SK-N-SH (cell line): ENCODE results near the gene CD300LG. TPM values are rescaled to one million over a fixed set of nuclear protein-coding genes. Genes with fewer than 3 reads are reported as not detected.

Source experiments
- CTCF ChIA-PET: fragments of 300-600, 350-600 bp; formaldehyde crosslinking; extraction: SDS; loops from one replicate; lab custom pipeline; 2021; lab: Yijun Ruan, JAX
- POLR2A ChIA-PET: fragments of 350-600 bp; sonication (Branson Sonifier 250); formaldehyde crosslinking; extraction: SDS; loops from one replicate; lab custom pipeline; 2020; ENCODE audit warnings: antibody characterized with exemption, inconsistent platforms; lab: Yijun Ruan, JAX
- DNase-seq: peaks from one replicate; pipeline ENCODE4 v3.0.0; 2012
- H2AFZ ChIP-seq: fragments of 200-600 bp; sonication (generic); 2 replicates; pipeline ENCODE4 v1.8.1; 2016; ENCODE audit warnings: antibody characterized with exemption, mild to moderate bottlenecking, low read depth
- H3F3A ChIP-seq: fragments of 200-600 bp; sonication (generic); replicated peaks from 2 replicates; pipeline ENCODE3; 2016; ENCODE audit warnings: antibody characterized with exemption, mild to moderate bottlenecking; ENCODE audit not compliant: insufficient read depth
- H3K27ac ChIP-seq, 2 experiments: fragments of 200-500 bp in 1 of 2; fragments of 200-600 bp in 1 of 2; sonication (Bioruptor generic) in 1 of 2; sonication (generic), shearing (Covaris generic) in 1 of 2; 2 replicates each; pipeline versions ENCODE4 v1.5.1 to v1.6.1; 2014 to 2016; ENCODE audit warnings: low read depth in 2 of 2, inconsistent platforms in 1 of 2, low read length in 1 of 2, mild to moderate bottlenecking in 1 of 2, mixed read lengths in 1 of 2
- H3K27me3 ChIP-seq: fragments of 200-600 bp; sonication (generic), shearing (Covaris generic); 2 replicates; pipeline ENCODE4 v1.6.1; 2016; ENCODE audit warnings: mixed run types; ENCODE audit not compliant: insufficient read depth
- H3K36me3 ChIP-seq, 2 experiments: fragments of 200-500 bp in 1 of 2; fragments of 200-600 bp in 1 of 2; sonication (Bioruptor generic) in 1 of 2; sonication (generic) in 1 of 2; replicated peaks in 1 of 2; 2 replicates each; pipeline versions ENCODE3 to v1.5.1; 2014 to 2016; ENCODE audit warnings: low read length in 1 of 2, mild to moderate bottlenecking in 1 of 2; ENCODE audit not compliant: insufficient read depth in 2 of 2, control insufficient read depth in 1 of 2
- H3K4me1 ChIP-seq, 2 experiments: fragments of 200-500 bp in 1 of 2; fragments of 200-600 bp in 1 of 2; sonication (Bioruptor generic) in 1 of 2; sonication (generic), shearing (Covaris generic) in 1 of 2; 2 replicates each; pipeline versions ENCODE4 v1.5.1 to v1.6.1; 2014 to 2016; ENCODE audit warnings: low read depth in 1 of 2, low read length in 1 of 2, mixed run types in 1 of 2; ENCODE audit not compliant: insufficient read depth in 2 of 2, control insufficient read depth in 1 of 2
- H3K4me2 ChIP-seq: fragments of 200-600 bp; sonication (generic), shearing (Covaris generic); 2 replicates; pipeline ENCODE4 v1.6.1; 2017; ENCODE audit warnings: mixed run types
- H3K4me3 ChIP-seq, 2 experiments: fragments of 200-500 bp in 1 of 2; fragments of 200-600 bp in 1 of 2; sonication (Bioruptor generic) in 1 of 2; sonication (generic), shearing (Covaris generic) in 1 of 2; 2 replicates each; pipeline versions ENCODE4 v1.5.1 to v1.8.1; 2014 to 2016; ENCODE audit warnings: low read depth in 2 of 2, inconsistent platforms in 1 of 2, low read length in 1 of 2, mild to moderate bottlenecking in 1 of 2, mixed read lengths in 1 of 2, moderate library complexity in 1 of 2
- H3K79me2 ChIP-seq: fragments of 200-600 bp; sonication (generic); 2 replicates; pipeline ENCODE4 v1.8.1; 2017; ENCODE audit warnings: mild to moderate bottlenecking; ENCODE audit not compliant: insufficient read depth
- H3K9ac ChIP-seq: fragments of 200-600 bp; sonication (generic); 2 replicates; pipeline ENCODE4 v1.6.1; 2017; ENCODE audit warnings: mixed run types
- H3K9me2 ChIP-seq: fragments of 200-600 bp; sonication (generic); 2 replicates; pipeline ENCODE4 v1.6.1; 2017; ENCODE audit warnings: mixed run types
- H3K9me3 ChIP-seq: fragments of 200-600 bp; sonication (generic); 2 replicates; pipeline ENCODE4 v1.6.1; 2017; ENCODE audit warnings: mixed run types, mild to moderate bottlenecking, moderate library complexity
- H4K20me1 ChIP-seq: fragments of 200-600 bp; sonication (generic); 2 replicates; pipeline ENCODE4 v1.6.1; 2017; ENCODE audit warnings: mild to moderate bottlenecking, mixed run types; ENCODE audit not compliant: insufficient read depth
- CHD2 ChIP-seq: fragments of 150-350 bp; IDR thresholded peaks from 2 replicates; pipeline ENCODE4 v1.6.1; 2018; ENCODE audit warnings: low read length; ENCODE audit not compliant: partially characterized antibody
- CTCF ChIP-seq: fragments of 200-600 bp; sonication (generic); IDR thresholded peaks from 2 replicates; pipeline ENCODE4 v1.6.1; 2017; ENCODE audit warnings: antibody characterized with exemption, mild to moderate bottlenecking, moderate library complexity
- ELF1 ChIP-seq: IDR thresholded peaks from 2 replicates; pipeline ENCODE4 v1.4.0; 2012
- FOXJ3 ChIP-seq: sonication (generic); formaldehyde crosslinking; IDR thresholded peaks from 2 replicates; pipeline ENCODE4 v1.5.1; 2020; ENCODE audit warnings: mild to moderate bottlenecking, missing genetic modification reagents
- GABPA ChIP-seq: IDR thresholded peaks from 2 replicates; pipeline ENCODE4 v1.4.0; 2012; ENCODE audit warnings: low read depth, mild to moderate bottlenecking
- MEF2A ChIP-seq: IDR thresholded peaks from 2 replicates; pipeline ENCODE4 v1.4.0; 2012; ENCODE audit warnings: low read depth, borderline replicate concordance
- NFIC ChIP-seq: IDR thresholded peaks from 2 replicates; pipeline ENCODE4 v1.4.0; 2012; ENCODE audit warnings: borderline replicate concordance
- POLR2AphosphoS5 ChIP-seq: IDR thresholded peaks from 2 replicates; pipeline ENCODE4 v1.6.1; 2012; ENCODE audit warnings: low read depth, low read length
- RCOR1 ChIP-seq: fragments of 150-350 bp; IDR thresholded peaks from 2 replicates; pipeline ENCODE4 v1.6.1; 2017; ENCODE audit warnings: antibody characterized with exemption, low read length
- TAF1 ChIP-seq: IDR thresholded peaks from 2 replicates; pipeline ENCODE4 v1.6.1; 2012; ENCODE audit warnings: low read depth, mild to moderate bottlenecking, low read length, moderate library complexity, borderline replicate concordance
- WGBS: methylation state at CpG from one replicate; pipeline ENCODE4 v1.1.6; 2017; ENCODE audit warnings: low lambda C conversion rate; 5-methylcytosine and 5-hydroxymethylcytosine counted together
- polyA plus RNA-seq, 3 experiments: library from polyadenylated mRNA; depleted of rRNA; stranded (reverse); fragments of >200 nt; gene quantifications; 2 replicates each; pipeline ENCODE4 v1.2.3, GENCODE V29; 2012
- TF ChIP-seq, protein P1 (sequence below): IDR thresholded peaks from 2 replicates; pipeline ENCODE4 v1.4.0; 2012; ENCODE audit warnings: low read depth, borderline replicate concordance

Gene CD300LG
- polyA plus RNA-seq, 1 of the 3 experiments (the other 2 are of a cell fraction), result not detected

DNA sequence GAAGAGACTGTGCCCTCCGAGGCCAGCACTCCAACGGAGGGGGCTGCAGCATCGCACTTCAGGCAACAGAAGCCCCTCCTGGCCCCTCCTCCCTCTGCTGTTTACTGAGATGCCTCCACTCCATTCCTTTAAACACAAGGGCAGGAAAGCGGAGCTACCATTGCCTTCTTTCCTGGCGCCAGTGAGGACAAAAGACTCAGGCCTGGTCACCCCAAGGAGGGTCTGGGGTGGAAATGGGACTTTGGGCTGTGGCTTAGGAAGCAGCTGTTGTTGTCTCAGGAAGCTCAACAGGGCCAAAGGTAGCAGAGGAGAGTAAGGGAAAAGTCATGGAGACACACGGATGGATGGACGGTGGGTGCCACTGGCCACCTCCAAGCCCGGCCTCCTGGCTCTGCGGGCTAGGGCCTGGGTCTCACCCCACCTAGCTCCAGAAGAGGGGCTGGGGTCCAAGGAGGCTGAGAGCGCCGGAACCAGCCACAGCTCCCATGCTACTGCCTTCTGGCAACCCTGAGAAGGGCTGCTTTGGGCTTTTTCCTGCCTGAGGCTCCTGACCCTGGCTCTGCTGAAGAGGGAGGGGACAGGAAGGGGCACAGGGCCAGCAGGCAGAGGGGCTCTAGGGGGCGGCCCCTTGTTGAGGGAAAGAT lies 11.1 kb downstream of the CD300LG start:
- no peaks in the 10 kb centered on the region for H3K9me3 ChIP-seq
- no peaks in the 10 kb centered on the region for H3F3A ChIP-seq
- TF ChIP-seq TAF1 (no peak), NFIC (no peak), ELF1 (no peak), CHD2 (no peak), POLR2AphosphoS5 (no peak), GABPA (no peak)
- TF ChIP-seq, protein P1, sequence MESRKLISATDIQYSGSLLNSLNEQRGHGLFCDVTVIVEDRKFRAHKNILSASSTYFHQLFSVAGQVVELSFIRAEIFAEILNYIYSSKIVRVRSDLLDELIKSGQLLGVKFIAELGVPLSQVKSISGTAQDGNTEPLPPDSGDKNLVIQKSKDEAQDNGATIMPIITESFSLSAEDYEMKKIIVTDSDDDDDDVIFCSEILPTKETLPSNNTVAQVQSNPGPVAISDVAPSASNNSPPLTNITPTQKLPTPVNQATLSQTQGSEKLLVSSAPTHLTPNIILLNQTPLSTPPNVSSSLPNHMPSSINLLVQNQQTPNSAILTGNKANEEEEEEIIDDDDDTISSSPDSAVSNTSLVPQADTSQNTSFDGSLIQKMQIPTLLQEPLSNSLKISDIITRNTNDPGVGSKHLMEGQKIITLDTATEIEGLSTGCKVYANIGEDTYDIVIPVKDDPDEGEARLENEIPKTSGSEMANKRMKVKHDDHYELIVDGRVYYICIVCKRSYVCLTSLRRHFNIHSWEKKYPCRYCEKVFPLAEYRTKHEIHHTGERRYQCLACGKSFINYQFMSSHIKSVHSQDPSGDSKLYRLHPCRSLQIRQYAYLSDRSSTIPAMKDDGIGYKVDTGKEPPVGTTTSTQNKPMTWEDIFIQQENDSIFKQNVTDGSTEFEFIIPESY, result no peak
- no peak overlapping the region for H3K9ac ChIP-seq
- no peaks in the 10 kb centered on the region for H3K9me2 ChIP-seq
- no peak overlapping the region for H3K4me2 ChIP-seq
- POLR2A ChIA-PET, result no interaction called here
- no peak overlapping the region for H2AFZ ChIP-seq
- H3K4me3 ChIP-seq, result no peak overlapping the region
- H3K27ac ChIP-seq, result no peak overlapping the region
- CTCF ChIA-PET, result interaction anchor here (0.8 to 4.6 kb wide), 7 partner anchors 10 to 184 kb away, joined by 3 to 51 read pairs (median 3); partner anchors contain the start of gene CD300LG
- peaks cover 27% of the 10 kb centered on the region; the same call in 1 of the 2 replicates for H3K27me3 ChIP-seq
- no peaks in the 10 kb centered on the region; a peak in 1 of 4 replicates for H3K4me1 ChIP-seq
- no peaks in the 10 kb centered on the region for H3K36me3 ChIP-seq
- DNase-seq, result no peak
- H3K79me2 ChIP-seq, result no peaks in the 10 kb centered on the region
- 63% methylated on average over 10 of the region's 12 CpGs for WGBS
- H4K20me1 ChIP-seq, result no peaks in the 10 kb centered on the region

DNA sequence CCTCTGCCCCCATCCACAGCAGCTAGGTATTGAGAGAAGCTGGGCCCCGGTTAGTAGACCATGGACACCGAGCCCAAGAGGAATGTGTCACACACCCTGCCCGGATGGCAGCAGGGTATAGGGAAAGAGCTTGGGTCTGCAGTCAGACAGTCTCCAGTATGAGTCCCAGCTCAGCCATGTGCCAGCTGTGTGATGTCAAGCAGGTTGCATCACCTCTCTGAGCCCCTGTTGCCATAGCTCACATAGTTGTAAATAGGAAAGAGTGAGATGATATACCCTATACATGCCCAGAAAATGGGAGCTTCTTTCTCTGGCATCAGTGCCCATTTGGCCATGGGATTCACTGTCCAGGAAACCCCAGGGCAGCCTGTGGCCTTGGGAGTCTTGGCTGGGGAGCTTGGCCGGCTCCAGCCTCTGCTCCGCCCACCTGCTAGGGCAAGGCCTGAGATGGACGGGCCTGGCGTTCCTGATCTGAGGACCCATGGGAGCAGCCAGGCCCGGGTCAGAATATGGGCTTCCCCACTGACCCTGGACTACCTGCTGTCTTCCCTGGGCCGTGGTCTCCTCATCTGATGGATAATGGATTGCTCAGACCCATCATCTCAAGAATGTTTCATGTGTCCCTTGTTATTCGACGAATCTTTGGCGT lies 13.2 kb downstream of the CD300LG start:
- ChIA-PET POLR2A (no interaction called here), CTCF (interaction anchor here (1.2 to 12.5 kb wide), 4 partner anchors 8 to 19 kb away, joined by 3 to 106 read pairs (median 15); partner anchors contain the start of gene CD300LG)
- Histone ChIP-seq H3F3A (no peaks in the 10 kb centered on the region), H4K20me1 (no peaks in the 10 kb centered on the region), H3K9me3 (no peaks in the 10 kb centered on the region), H3K27me3 (peaks cover 16% of the 10 kb centered on the region; the same call in 1 of the 2 replicates), H2AFZ (no peak overlapping the region), H3K4me3 (no peak overlapping the region), H3K4me1 (no peaks in the 10 kb centered on the region; a peak in 1 of 4 replicates), H3K36me3 (no peaks in the 10 kb centered on the region), H3K9me2 (no peaks in the 10 kb centered on the region), H3K4me2 (no peak overlapping the region), H3K9ac (no peak overlapping the region), H3K27ac (no peak overlapping the region)
- WGBS, result 78% methylated on average over 8 of the region's 12 CpGs
- DNase-seq, result no peak
- TF ChIP-seq POLR2AphosphoS5 (no peak), NFIC (no peak), CHD2 (no peak), FOXJ3 (CRISPR knock-in tag) (no peak), MEF2A (no peak), CTCF (no peak), RCOR1 (no peak)
- TF ChIP-seq, all 33 proteins: peak for 0
- H3K79me2 ChIP-seq, result no peaks in the 10 kb centered on the region
